ENCODE results near the gene DISC1.

GRCh38 chr1:231970684-231971083 is 344.1 kb downstream of the DISC1 start:
- TF ChIP-seq CTCF (IDR thresholded peaks at IDR 0.05), result no peak
- TF ChIP-seq POLR2A (IDR thresholded peaks at IDR 0.05), result no peak
